ENCODE data around the gene ITGB6.
"Not testable (repeated sequence)": the region's sequence is repeated elsewhere in the genome, so short reads cannot be mapped to it uniquely, and the experiment has no call there.

Gene ITGB6

DNA sequence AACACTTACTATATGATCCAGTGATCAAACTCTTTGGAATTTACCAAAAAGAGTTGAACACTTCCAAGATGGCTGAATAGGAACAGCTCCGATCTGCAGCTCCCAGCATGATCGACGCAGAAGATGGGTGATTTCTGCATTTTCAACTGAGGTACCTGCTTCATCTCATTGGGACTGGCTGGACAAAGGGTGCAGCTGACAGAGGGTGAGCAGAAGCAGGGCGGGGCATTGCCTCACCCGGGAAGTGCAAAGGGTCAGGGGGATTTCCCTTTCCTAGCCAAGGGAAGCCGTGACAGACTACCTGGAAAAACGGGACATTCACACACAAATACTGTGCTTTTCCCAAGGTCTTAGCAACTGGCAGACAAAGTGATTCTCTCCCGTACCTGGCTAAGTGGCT is 51.7 kb downstream of the ITGB6 start:
- H3K36me3 Mint-ChIP-seq, CTCF ChIA-PET, H3K27ac Mint-ChIP-seq, H3K27me3 Mint-ChIP-seq, DNase-seq, H3K4me1 Mint-ChIP-seq, H3K4me3 Mint-ChIP-seq, H3K9me3 Mint-ChIP-seq: not testable (repeated sequence)

DNA sequence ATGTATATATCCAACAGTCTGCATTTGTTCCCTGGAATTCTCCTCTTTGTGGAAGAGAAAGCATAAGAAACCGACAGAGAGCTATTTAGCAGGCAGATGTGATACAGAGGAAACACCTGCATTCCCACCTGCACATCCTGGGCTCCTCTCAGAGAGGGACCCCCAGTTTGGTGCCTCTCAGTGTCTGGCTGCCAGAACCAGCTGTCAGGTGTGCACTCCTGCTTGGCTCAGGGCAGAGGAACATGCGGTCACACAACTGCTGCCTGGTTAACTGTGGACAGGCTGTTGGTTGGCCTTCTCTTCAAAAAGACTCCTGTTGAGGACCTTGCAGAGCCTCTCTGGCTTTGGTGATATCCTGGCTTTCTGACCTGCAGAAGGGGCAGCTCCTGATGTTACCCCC is 54.6 kb downstream of the ITGB6 start:
- Mint-ChIP-seq H3K9me3 (no peaks in the 10 kb centered on the region), H3K36me3 (no peaks in the 10 kb centered on the region)
- CTCF ChIA-PET, result no interaction called here

DNA sequence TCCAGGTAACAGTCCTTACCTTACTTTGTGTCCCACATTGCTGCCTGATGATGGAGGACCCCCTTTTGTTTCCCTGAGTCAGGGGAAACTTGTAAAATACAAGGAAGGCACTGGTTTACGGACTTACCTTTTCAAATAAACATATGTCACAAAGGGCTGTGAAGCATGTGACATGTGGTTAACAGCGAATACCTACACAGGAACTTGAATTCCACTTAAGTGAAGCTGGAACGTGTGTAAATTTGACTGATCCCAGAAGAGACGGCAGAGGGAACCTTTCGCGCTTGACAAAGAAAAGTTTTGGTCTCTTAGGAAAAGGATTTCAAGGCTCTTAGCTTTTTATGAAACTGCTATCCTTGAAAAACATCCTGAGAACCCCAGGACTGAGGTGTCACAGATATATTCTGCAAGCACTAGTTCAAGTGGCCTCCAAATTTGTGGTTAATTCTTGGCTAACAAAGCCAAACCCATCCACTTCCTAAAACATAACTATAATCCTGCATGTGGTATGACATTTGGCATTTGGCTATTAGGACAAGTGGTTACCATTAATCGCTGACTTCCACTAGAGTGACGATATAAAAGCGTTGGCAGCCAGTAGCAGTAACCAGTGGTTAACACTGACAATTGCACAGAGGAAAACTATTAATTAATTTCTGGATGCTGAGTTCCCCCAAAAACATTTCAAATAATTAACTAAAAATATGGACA is 55.6 kb downstream of the ITGB6 start:
- H3K36me3 Mint-ChIP-seq, result no peaks in the 10 kb centered on the region
- H3K27ac Mint-ChIP-seq, result no peak overlapping the region
- no peaks in the 10 kb centered on the region for H3K4me1 Mint-ChIP-seq
- no peak for DNase-seq
- CTCF ChIA-PET, result no interaction called here
- peaks cover 9% of the 10 kb centered on the region for H3K27me3 Mint-ChIP-seq
- no peaks in the 10 kb centered on the region for H3K9me3 Mint-ChIP-seq
- no peak overlapping the region for H3K4me3 Mint-ChIP-seq

More for the DNA sequence above, 54.6 kb downstream of the ITGB6 start:
- Mint-ChIP-seq H3K4me3 (no peak overlapping the region), H3K4me1 (no peaks in the 10 kb centered on the region), H3K27me3 (peaks cover 9% of the 10 kb centered on the region), H3K27ac (no peak overlapping the region)
- DNase-seq, result no peak

DNA sequence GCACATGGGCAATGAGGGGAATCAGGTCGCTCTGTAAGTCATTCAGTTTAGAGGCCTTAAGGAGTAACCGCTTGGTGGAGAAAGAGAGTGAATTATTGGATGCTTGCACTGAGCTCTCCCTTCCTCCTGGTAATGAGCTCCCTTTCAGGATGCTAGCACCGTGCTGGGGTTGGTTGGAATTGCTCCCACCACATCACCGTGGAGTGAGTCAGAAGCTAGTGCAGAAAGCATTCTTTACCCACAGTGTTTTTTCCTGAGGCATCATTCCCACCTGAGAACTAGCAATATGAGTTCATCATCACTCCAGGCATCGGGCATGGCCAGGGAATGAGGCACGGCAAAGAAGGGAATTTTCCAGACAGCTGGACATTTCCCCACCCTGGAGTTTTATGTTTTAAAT is 57.6 kb downstream of the ITGB6 start:
- Mint-ChIP-seq H3K9me3 (no peaks in the 10 kb centered on the region), H3K27me3 (peaks cover 5% of the 10 kb centered on the region), H3K4me1 (no peaks in the 10 kb centered on the region), H3K27ac (no peak overlapping the region), H3K36me3 (no peaks in the 10 kb centered on the region), H3K4me3 (no peak overlapping the region)
- CTCF ChIA-PET, result no interaction called here
- DNase-seq, result no peak

DNA sequence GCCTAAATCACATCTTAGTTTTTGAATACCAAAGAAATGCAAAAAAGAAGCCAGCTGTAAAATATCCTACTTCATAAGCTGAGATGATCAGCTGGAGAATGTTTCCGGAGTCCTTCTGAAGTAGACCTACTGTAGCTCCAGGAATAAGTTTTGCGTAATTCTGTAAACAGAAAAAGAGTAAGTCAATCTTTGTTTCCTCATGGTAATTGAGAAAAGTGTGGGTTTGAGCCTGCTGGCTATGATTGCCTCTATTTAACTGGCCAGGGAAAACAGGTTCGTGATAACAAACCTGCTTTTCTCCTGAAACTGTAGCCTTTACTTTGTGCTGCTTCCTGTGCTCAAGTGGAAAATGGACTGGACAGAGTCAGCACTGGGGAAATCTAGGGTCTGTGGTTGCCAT is 58.2 kb downstream of the ITGB6 start:
- CTCF ChIA-PET, result no interaction called here

DNA sequence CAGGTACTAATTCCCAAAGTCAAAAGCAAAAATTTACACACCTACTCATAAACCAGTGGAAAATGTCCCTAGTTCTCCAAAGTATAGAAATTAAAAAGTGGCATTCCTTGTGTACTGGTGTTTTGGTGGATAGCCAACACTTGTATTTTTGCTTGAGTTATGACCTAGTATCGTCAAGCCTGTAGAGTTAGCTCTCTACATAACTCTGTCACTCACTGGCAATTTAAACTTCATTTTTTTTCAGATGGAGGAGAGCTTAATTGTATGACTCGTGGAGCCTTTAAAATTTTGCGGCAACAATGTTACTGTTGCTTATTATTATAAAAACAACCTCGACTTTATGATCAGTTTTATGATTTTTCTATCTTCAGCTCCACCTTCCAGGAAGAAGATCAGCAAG is 58.7 kb downstream of the ITGB6 start:
- Mint-ChIP-seq H3K4me3 (no peak overlapping the region), H3K4me1 (no peaks in the 10 kb centered on the region), H3K27me3 (no peaks in the 10 kb centered on the region), H3K36me3 (no peaks in the 10 kb centered on the region), H3K27ac (no peak overlapping the region), H3K9me3 (no peaks in the 10 kb centered on the region)
- CTCF ChIA-PET, result no interaction called here
- DNase-seq, result no peak

More for the DNA sequence above, 58.2 kb downstream of the ITGB6 start:
- peaks cover 2% of the 10 kb centered on the region for H3K27me3 Mint-ChIP-seq
- H3K4me3 Mint-ChIP-seq, result no peak overlapping the region
- no peak overlapping the region for H3K27ac Mint-ChIP-seq
- H3K36me3 Mint-ChIP-seq, result no peaks in the 10 kb centered on the region
- H3K9me3 Mint-ChIP-seq, result no peaks in the 10 kb centered on the region
- no peaks in the 10 kb centered on the region for H3K4me1 Mint-ChIP-seq
- no peak for DNase-seq

DNA sequence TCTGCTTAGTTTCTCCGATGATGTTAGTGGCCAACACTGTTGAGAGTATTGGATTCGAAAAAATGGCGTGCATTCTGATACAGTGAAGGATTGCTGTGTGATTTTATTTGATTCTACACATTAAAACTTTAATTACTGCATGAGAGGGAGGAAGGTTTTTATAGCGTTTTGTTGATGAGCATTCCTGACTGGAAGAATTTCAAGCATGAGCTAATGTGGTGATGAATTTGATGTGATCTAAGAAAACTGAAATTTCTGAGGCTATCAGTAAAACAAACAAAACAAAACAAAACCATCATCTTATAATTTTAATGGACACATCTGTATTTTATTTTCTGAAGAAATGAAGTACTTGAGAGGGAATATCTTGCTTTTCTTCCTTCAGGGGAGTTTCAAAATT is 59.6 kb downstream of the ITGB6 start:
- Mint-ChIP-seq H3K9me3 (no peaks in the 10 kb centered on the region), H3K4me3 (no peak overlapping the region), H3K27me3 (no peaks in the 10 kb centered on the region), H3K27ac (no peak overlapping the region), H3K4me1 (no peaks in the 10 kb centered on the region), H3K36me3 (no peaks in the 10 kb centered on the region)
- DNase-seq, result no peak
- CTCF ChIA-PET, result no interaction called here

DNA sequence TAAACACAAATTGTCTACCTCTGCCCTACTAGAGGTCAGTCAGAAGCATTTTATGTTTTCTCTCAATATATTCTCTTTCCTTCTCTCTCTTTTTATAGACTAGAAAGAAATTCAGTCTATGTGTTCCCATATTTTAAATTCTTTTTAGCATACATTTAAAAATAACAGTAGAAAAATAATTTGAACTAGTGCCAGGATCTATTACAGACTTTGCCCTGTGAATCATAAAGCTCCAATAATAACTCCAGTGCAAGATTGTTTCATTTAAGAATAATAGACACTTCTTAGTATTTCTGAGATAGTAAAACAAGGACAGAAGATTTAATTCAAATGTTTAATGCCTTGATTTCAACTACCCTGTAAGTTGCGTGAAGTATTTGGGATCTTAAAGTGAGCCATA is 60.1 kb downstream of the ITGB6 start:
- no peak for DNase-seq
- Mint-ChIP-seq H3K4me1 (no peaks in the 10 kb centered on the region), H3K36me3 (no peaks in the 10 kb centered on the region), H3K27me3 (no peaks in the 10 kb centered on the region), H3K4me3 (no peak overlapping the region), H3K27ac (no peak overlapping the region), H3K9me3 (no peaks in the 10 kb centered on the region)
- CTCF ChIA-PET, result no interaction called here

GRCh38 chr2:160139350-160139749 is 60.7 kb downstream of the ITGB6 start:
- CTCF ChIA-PET, result no interaction called here
- no peak overlapping the region for H3K4me3 Mint-ChIP-seq
- no peaks in the 10 kb centered on the region for H3K4me1 Mint-ChIP-seq
- H3K36me3 Mint-ChIP-seq, result no peaks in the 10 kb centered on the region
- no peak overlapping the region for H3K27ac Mint-ChIP-seq
- no peak for DNase-seq
- H3K9me3 Mint-ChIP-seq, result no peaks in the 10 kb centered on the region
- H3K27me3 Mint-ChIP-seq, result no peaks in the 10 kb centered on the region

DNA sequence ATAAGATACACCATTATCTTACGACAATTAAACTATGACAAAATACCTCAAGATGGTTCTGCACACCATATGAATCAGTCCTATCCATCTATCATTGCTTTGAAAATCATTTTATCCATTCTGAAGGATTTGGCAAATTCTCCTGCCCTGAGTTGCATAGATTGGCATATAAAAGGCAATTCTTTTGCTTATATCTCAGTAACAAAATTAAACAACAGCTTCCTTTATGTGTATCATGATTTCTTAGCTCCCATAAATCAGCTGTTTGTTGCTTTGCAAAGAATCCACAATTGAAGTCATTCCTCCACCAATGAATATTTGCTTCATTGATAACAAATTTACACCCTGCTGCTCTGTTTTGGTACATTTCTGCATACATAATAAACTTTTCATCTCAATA is 61.7 kb downstream of the ITGB6 start:
- DNase-seq, result no peak
- Mint-ChIP-seq H3K27me3 (no peaks in the 10 kb centered on the region), H3K36me3 (no peaks in the 10 kb centered on the region), H3K9me3 (no peaks in the 10 kb centered on the region), H3K4me1 (no peaks in the 10 kb centered on the region), H3K4me3 (no peak overlapping the region), H3K27ac (no peak overlapping the region)
- CTCF ChIA-PET, result no interaction called here

DNA sequence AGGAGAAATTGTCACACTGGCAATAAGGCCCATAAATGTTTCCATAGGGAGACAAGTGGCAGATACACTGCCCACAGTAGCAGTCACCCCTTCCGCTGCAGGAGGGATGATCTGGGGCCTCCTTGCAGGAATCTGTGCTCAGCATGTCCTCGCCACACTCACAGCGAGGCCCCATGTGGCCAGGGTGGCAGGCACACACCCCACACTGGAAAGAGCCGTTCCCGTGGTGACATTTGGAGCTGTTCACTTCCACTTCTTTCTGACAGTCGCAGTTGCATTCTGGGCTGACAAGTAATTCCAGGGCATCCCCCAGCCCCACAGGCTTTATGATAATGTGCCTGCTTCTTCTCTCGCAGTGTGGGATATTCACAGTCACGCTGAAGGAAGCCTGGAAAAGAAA is 62.6 kb downstream of the ITGB6 start:
- CTCF ChIA-PET, result no interaction called here
- Mint-ChIP-seq H3K27ac (no peak overlapping the region), H3K4me1 (no peaks in the 10 kb centered on the region), H3K36me3 (no peaks in the 10 kb centered on the region), H3K27me3 (no peaks in the 10 kb centered on the region), H3K9me3 (no peaks in the 10 kb centered on the region), H3K4me3 (no peak overlapping the region)
- no peak for DNase-seq

DNA sequence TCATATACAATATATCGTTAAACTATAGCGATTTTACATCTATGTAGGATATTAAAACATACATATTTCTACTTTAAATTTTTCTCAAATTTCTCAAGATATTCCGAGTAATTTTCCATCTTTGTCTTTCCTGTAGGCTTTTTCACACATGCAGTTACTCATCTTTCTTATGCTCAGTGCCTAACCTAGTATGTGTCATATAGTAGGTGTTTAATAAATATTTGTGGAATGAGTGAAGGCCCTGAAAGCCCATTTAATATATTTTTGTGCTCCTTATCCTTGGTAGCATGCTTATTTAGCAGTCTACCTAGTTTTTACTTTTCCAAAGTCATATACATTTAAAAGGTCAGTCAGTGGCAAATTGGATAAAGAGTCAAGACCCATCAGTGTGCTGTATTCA is 67.3 kb downstream of the ITGB6 start:
- no peaks in the 10 kb centered on the region for H3K9me3 Mint-ChIP-seq
- no peak overlapping the region for H3K27ac Mint-ChIP-seq
- CTCF ChIA-PET, result no interaction called here
- H3K4me1 Mint-ChIP-seq, result no peaks in the 10 kb centered on the region
- no peaks in the 10 kb centered on the region for H3K27me3 Mint-ChIP-seq
- no peak for DNase-seq
- H3K4me3 Mint-ChIP-seq, result no peak overlapping the region
- H3K36me3 Mint-ChIP-seq, result no peaks in the 10 kb centered on the region

DNA sequence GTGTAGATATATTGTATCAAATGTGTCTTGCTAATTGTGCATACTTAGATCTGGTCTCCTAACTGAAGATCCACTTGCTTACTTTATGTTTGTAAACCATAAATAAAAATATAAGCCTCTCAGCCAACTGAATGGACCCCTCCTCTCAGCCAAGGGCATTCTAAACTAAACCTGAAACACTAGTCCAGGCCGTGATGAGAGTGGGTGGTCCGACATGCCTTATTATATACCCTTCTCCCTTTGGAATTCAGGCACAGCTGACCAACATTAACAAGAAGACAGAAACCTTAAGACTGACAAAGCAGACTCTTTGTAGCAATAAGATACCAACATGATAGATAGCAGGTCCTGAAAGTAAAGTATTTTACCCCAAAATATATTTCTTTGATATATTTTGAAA is 73.3 kb downstream of the ITGB6 start:
- no peaks in the 10 kb centered on the region for H3K36me3 Mint-ChIP-seq
- no peaks in the 10 kb centered on the region for H3K4me1 Mint-ChIP-seq
- no peak overlapping the region for H3K4me3 Mint-ChIP-seq
- DNase-seq, result no peak
- H3K27ac Mint-ChIP-seq, result no peak overlapping the region
- no peaks in the 10 kb centered on the region for H3K9me3 Mint-ChIP-seq
- no peaks in the 10 kb centered on the region for H3K27me3 Mint-ChIP-seq
- CTCF ChIA-PET, result no interaction called here

GRCh38 chr2:160126315-160126714 is 73.8 kb downstream of the ITGB6 start:
- no peaks in the 10 kb centered on the region for H3K9me3 Mint-ChIP-seq
- no peaks in the 10 kb centered on the region for H3K4me1 Mint-ChIP-seq
- no peaks in the 10 kb centered on the region for H3K36me3 Mint-ChIP-seq
- no peak overlapping the region for H3K27ac Mint-ChIP-seq
- CTCF ChIA-PET, result no interaction called here
- H3K4me3 Mint-ChIP-seq, result no peak overlapping the region
- DNase-seq, result no peak
- no peaks in the 10 kb centered on the region for H3K27me3 Mint-ChIP-seq

GRCh38 chr2:160125828-160126227 is 74.2 kb downstream of the ITGB6 start:
- Mint-ChIP-seq H3K9me3 (no peaks in the 10 kb centered on the region), H3K27me3 (no peaks in the 10 kb centered on the region), H3K27ac (no peak overlapping the region), H3K4me1 (no peaks in the 10 kb centered on the region), H3K36me3 (no peaks in the 10 kb centered on the region), H3K4me3 (no peak overlapping the region)
- DNase-seq, result no peak
- CTCF ChIA-PET, result no interaction called here

- Mint-ChIP-seq H3K36me3 (no peaks in the 10 kb centered on the region), H3K4me1 (no peaks in the 10 kb centered on the region), H3K27me3 (no peaks in the 10 kb centered on the region), H3K4me3 (no peak overlapping the region), H3K27ac (no peak overlapping the region), H3K9me3 (no peaks in the 10 kb centered on the region)
- CTCF ChIA-PET, result no interaction called here
- DNase-seq, result no peak
Measured at GRCh38 chr2:160125366-160125765, 74.7 kb downstream of the ITGB6 start.
